Right forelimb (tissue), 1 donor: Measurements from ENCODE around the gene NKAIN2.

ENCODE experiments used
- DNase-seq: peaks from one replicate; pipeline ENCODE4 v3.0.0-alpha.2; 2018

Gene NKAIN2

DNA sequence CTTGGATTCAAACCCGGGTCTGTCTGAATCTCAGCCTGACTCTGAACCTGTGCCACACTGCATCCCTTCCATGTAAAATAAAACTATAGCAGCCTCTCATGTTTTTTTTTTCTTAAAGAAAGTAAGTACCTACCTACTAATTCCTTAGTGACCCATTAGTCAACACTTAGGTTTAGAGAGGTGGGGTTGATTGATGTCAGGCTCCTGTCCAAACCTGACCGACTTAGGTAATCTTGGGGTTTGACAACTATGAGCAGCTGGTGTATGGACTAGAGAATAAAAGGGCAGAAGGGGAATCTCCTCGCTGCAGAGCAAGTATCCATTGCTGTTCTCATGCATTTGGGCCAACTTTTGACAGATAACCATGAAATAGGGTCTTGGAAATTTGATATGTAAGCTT is 6.5 kb downstream of the NKAIN2 start:
- DNase-seq = no peak

DNA sequence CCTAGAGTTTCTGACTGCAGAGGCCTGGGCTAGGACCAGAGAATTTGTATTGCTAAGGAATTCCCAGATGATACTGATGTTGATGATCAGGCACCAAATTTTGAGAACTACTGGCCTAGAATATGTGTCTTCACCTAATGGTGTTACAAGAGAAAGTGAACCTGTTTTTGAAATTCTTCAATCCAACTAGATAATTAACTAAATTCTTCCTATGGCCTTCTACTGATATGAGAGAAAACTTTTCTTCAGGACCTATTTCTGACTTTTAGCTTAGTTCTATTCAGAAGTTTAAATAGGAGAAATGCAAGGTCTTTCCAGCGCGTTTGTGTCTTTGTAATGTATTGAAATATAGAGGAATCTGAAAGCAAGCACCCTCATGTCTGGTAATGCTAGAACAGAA is 7.3 kb downstream of the NKAIN2 start:
- no peak for DNase-seq

- no peak for DNase-seq
These were observed 7.7 kb downstream of the NKAIN2 start for GRCh38 chr6:123811378-123811777.

GRCh38 chr6:123812621-123813020 is 9.0 kb downstream of the NKAIN2 start:
- DNase-seq = no peak

DNA sequence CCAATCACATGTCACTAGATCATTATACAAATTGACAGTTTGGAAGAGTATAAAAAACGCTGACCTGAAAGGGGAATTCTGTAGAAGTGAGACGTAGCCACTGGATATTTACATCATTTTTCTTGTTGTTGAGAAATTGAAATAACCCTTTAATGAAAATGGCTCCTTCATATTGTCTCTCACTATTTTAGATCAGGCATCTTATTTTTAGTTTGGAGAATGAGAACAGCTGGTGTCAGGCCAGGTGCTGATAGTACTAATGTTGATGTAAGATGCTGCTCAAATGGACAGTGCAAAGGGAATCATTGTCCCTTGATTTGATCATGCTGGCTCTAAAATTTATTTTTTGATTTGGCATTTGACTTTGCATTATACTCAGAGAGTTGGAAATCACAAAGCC is 17.4 kb downstream of the NKAIN2 start:
- DNase-seq = no peak

- DNase-seq = no peak
These were observed 25.8 kb downstream of the NKAIN2 start for GRCh38 chr6:123829302-123829953.

DNA sequence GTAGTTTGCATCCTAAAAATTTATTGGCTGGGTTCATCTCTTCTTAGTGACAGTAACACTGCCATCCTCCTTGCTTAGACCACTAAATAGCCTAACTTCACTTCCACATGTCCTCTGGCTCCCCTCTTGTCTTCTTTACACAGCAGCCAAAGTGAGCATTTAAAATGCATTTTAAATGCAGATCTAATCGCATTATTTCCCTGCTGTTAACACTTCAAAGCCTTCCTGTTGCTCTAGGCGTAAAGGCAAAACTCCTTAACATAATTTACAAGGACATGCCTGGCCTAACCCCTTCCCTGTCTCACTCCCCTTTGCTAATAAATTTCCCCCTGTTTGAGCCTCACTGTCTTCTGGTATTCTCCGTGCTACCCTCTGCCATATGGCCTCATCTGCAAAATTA is 26.5 kb downstream of the NKAIN2 start:
- no peak for DNase-seq

GRCh38 chr6:123838505-123839234 is 35.0 kb downstream of the NKAIN2 start:
- DNase-seq = no peak

GRCh38 chr6:123841067-123841896 is 37.6 kb downstream of the NKAIN2 start:
- no peak for DNase-seq

- no peak for DNase-seq
These were observed 40.3 kb downstream of the NKAIN2 start for GRCh38 chr6:123844011-123844410.

DNA sequence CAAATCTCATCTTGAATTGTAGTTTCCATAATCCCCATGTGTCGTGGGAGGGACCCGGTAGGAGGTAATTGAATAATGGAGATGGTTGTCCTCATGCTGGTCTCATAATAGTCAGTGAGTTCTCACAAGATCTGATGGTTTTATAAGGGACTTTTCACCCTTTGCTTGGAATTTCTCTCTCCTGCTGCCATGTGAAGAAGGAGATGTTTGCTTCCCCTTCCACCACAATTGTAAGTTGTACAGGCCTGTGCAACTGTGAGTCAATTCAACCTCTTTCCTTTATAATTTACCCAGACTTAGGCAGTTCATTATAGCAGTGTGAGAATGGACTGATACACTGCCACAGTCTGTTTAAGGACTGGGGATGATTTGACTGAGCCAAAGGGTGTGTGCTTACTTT is 44.7 kb downstream of the NKAIN2 start:
- no peak for DNase-seq

- no peak for DNase-seq
These were observed 45.7 kb downstream of the NKAIN2 start for GRCh38 chr6:123849406-123849805.

DNA sequence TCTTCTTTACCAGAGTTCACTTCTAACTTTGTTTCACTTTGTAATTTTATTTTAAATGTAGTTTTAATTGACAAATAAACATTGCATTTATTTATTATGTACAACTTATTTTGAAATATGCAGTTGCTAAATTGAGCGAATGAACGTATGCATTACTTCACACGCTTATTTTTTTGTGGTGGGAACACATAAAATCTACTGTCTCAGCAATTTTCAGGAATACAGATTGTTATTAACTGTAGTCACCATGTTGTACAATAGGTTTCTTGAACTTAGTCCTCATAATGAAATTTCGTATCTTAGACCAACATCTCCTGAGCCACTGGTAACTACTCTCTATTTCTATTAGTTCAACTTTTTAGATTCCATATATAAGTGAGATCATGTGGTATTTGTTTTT is 46.9 kb downstream of the NKAIN2 start:
- no peak for DNase-seq

DNA sequence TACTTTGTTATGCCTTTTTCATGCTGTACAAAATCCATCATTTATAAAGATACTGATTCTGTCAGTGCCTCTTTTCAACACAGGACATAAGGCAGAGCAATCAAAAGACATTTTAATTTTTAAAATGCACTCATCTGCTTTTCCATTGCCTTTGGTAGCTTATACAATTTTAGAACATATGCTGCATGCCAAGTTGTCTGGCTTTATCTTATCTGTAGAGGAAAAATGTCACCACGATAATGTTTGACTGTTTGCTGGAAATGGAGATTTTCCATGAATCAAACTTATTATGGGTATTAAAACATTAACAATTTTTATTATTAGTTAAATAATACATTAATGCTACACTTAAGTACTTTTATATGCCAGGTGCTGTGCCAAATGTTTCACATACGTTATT is 50.5 kb downstream of the NKAIN2 start:
- no peak for DNase-seq

- no peak for DNase-seq
These were observed 51.8 kb downstream of the NKAIN2 start for GRCh38 chr6:123855506-123855905.

DNA sequence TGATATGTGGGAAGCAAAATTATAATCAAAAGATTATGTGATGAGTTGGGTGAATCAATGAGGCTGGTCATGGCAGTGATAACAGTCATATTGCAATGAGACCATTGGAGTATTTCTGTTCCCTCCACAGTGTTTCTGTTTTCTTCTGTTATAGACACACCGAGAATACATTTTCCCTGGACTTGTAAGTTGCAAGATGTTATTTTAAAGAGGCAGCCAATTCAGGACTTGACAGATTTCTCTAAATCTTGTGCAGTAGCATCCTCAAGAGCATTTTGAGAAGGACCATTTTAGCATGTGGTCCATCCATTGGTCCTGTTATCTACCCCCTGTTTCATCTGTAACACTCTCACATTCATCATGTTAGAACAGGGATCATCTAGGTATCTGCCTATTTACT is 55.6 kb downstream of the NKAIN2 start:
- DNase-seq = no peak

DNA sequence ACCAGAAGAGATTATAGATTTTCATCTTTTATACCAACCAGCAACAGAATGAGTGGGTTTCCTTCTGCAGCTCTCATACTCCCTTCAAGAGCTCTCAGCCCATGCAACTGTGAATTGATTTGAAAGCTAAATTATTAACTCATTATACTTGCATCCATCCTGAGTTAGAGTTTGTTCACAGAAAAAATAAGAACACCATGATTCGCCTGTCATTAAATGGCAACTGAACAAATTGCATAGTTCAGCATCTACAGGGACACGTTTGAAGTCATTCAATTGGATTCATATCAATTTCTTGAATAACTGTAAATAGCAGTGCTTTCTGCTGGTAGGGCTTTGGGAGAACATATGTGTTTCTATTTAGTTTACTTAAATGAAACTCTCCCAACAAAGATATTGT is 65.7 kb downstream of the NKAIN2 start:
- no peak for DNase-seq

DNA sequence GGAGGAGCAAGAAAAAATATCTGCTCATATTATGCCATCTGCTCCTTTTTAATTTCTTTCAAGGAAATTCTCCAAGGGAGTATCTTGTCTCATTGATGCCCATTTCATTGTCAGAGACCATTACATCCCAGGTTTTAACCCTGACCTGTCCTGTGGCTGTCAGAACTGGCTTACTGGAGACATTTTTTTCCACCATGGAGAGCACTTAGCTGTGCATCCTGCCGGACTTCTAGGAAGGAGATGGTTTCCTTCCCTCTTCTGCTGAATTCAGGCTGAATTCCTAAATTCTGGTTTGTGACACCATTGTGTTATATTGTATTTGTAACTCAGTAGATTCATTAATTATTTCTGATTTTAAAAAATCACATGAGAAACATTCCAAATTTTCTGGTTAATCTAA is 70.3 kb downstream of the NKAIN2 start:
- DNase-seq = no peak

DNA sequence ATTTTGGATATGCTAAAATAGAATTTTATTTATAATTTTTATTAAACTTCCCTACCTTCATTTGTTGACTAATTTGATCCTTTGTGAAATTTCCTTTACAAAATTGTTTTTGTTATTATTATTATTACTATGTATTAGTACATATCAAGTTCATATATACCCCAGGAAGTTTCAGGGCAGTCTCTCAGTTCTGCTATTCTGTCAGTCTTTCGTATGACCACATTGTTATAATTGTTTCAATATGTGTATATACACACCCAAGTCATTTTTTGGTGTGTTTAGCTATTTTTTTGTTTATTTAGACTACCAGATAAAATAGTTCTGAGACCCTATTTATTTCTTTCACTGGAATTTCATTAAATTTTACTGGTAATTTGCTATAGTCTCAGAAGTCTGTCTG is 72.1 kb downstream of the NKAIN2 start:
- no peak for DNase-seq

GRCh38 chr6:123879749-123880148 is 76.1 kb downstream of the NKAIN2 start:
- no peak for DNase-seq

- no peak for DNase-seq
These were observed 85.3 kb downstream of the NKAIN2 start for GRCh38 chr6:123888771-123889513.

DNA sequence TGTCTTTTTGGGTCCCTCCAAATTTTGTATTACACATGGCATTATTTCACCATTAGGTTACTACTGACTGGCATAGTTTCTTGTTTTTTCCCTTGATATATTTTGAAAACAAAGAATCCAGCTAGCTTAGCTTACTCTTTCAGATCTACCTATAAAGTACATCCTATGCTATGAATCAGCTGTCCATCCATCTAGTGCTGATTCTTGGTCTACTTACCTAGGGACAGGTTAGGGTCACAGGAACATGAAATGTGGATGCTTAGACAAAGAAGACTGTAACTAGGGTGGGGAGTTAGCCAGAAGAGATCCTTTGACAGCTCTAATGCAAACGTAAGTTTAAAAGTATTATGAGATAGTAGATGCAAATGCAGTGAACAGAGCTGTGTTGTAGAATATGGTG is 91.7 kb downstream of the NKAIN2 start:
- no peak for DNase-seq

GRCh38 chr6:123895806-123896205 is 92.1 kb downstream of the NKAIN2 start:
- no peak for DNase-seq
